Activated CD8-positive, alpha-beta T cell treated with anti-CD3 and anti-CD28 coated beads, Interleukin-2, amount 10 ng/mL, durations not matched to agents 7 days and 5 days (primary cell): Measurements from ENCODE around the gene NPIPB2. TPM values are rescaled to one million over a fixed set of nuclear protein-coding genes. Genes with fewer than 3 reads are reported as not detected.

Source experiments
- ATAC-seq: fragments of 150-1000 bp; cut with Tn5 transposase; one replicate; pipeline ENCODE4 v1.10.0; 2021; ENCODE audit warnings: moderate library complexity
- CTCF ChIA-PET: fragments of 350-600 bp; sonication (Branson Sonifier 250); formaldehyde crosslinking; loops from one replicate; lab custom pipeline; 2021; ENCODE audit warnings: antibody characterized with exemption; lab: Charles Lee
- POLR2A ChIA-PET: fragments of 350-600 bp; sonication (Branson Sonifier 250); formaldehyde crosslinking; loops from one replicate; lab custom pipeline; 2021; ENCODE audit warnings: antibody characterized with exemption; lab: Charles Lee
- DNase-seq: peaks from one replicate; pipeline ENCODE4 v3.0.0-alpha.2; 2020
- H3K27ac Mint-ChIP-seq: one replicate; pipeline ENCODE4 v1.8.0; 2021; ENCODE audit warnings: mild to moderate bottlenecking, mixed read lengths
- H3K27me3 Mint-ChIP-seq: one replicate; pipeline ENCODE4 v1.8.0; 2021; ENCODE audit warnings: low read depth, mixed read lengths
- H3K36me3 Mint-ChIP-seq: one replicate; pipeline ENCODE4 v1.8.0; 2021; ENCODE audit warnings: low read depth, mixed read lengths
- H3K4me1 Mint-ChIP-seq: one replicate; pipeline ENCODE4 v1.8.0; 2021; ENCODE audit warnings: low read depth, mixed read lengths
- H3K4me3 Mint-ChIP-seq: one replicate; pipeline ENCODE4 v1.8.0; 2021; ENCODE audit warnings: mild to moderate bottlenecking, mixed read lengths
- H3K9me3 Mint-ChIP-seq: one replicate; pipeline ENCODE4 v1.8.0; 2022; ENCODE audit warnings: mixed read lengths; ENCODE audit not compliant: insufficient read depth
- total RNA-seq, 2 experiments: library from RNA; stranded (reverse); gene quantifications; one replicate each; pipeline ENCODE4 v1.2.3, GENCODE V29; 2021

Gene NPIPB2
- total RNA-seq, 2 experiments from 2014 or later, result 12.0 to 17.9 TPM

DNA sequence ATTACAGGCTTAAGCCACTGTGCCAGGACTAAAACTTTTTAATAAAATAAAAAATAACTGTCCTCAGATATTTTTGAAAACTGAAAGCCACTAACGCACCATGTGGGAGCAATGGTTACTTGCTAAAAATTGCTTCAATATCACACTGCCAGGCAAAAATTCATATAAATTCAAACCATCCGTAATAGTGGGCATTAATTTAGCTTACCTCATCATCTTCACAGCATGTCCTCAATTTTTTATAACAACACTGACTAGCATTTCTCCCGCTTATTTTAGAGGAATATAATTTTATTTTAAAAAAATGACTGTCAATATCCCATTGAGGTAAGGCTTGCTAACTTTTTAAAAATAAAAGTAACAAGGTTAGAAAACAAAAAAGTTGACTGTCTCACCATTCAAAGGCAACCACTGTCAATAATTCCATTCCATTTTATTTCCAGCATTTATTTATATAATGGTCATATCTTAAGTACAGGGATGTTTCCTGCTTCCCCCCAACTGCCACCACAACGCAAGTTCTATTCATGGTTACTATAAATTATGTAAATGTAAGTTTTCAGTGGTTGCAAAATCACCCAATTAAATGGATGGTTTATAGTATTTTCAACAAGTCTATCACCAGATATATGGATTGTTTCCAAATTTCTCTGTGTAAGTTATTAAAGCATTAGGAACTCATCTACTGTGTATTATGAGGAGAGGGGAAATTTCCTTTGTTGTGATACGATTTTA lies 51.4 kb downstream of the NPIPB2 start:
- ChIA-PET POLR2A (no interaction called here), CTCF (no interaction called here)
- H3K4me1 Mint-ChIP-seq, result peaks cover 2% of the 10 kb centered on the region
- no peaks in the 10 kb centered on the region for H3K27me3 Mint-ChIP-seq
- no peak overlapping the region for H3K27ac Mint-ChIP-seq
- no peak for DNase-seq
- no peak for ATAC-seq
- H3K9me3 Mint-ChIP-seq, result no peaks in the 10 kb centered on the region
- peaks cover 45% of the 10 kb centered on the region for H3K36me3 Mint-ChIP-seq
- no peak overlapping the region for H3K4me3 Mint-ChIP-seq

DNA sequence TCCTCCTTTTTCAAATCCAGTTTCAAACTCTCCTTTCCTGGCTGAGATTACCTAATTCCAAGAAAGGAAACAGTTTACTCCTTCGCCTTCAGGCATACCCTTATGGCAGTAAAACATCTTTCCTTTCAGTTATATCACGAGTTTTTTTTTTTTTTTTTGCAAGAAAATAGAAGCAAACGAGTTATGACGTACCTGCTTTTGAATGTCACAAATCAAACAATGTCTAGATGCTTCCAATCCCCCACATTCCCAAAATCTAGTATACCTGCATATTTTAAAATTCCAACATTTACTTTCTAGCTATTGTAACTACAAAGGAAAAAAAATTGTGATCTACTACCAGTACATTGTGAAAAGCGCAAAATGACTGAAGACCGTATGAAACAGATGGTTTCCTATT lies 55.0 kb downstream of the NPIPB2 start:
- ATAC-seq, result no peak
- Mint-ChIP-seq H3K36me3 (peaks cover 48% of the 10 kb centered on the region), H3K27ac (peak overlapping the region; percentile 30), H3K4me3 (no peak overlapping the region), H3K4me1 (no peaks in the 10 kb centered on the region), H3K27me3 (no peaks in the 10 kb centered on the region), H3K9me3 (no peaks in the 10 kb centered on the region)
- ChIA-PET CTCF (no interaction called here), POLR2A (no interaction called here)
- no peak for DNase-seq

DNA sequence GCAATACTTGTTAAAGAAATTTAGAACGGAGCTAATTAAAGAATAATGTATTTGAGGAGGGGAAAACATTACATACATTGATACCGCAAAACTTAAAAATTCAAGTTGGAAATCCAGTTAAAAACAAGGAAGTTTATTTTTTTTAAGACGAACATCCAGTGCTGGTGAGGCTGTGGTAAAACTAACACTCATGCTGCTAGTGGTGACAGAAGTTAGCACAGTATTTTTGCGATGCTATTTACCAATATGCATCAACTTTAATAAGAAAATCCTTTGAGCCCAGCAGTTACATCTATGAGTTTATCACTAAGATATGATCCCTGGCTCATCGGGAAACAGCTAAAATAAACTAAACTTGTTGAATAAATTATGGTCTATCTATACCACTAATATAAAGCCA lies 57.8 kb downstream of the NPIPB2 start:
- H3K27me3 Mint-ChIP-seq, result no peaks in the 10 kb centered on the region
- H3K27ac Mint-ChIP-seq, result no peak overlapping the region
- no peaks in the 10 kb centered on the region for H3K4me1 Mint-ChIP-seq
- ATAC-seq, result no peak
- H3K36me3 Mint-ChIP-seq, result peaks cover 54% of the 10 kb centered on the region
- H3K9me3 Mint-ChIP-seq, result no peaks in the 10 kb centered on the region
- POLR2A ChIA-PET, result no interaction called here
- no peak for DNase-seq
- H3K4me3 Mint-ChIP-seq, result no peak overlapping the region
- CTCF ChIA-PET, result interaction anchor here (1.2 kb wide), 1 partner anchor 9 kb away, joined by 5 read pairs; no protein-coding TSS in a partner anchor

DNA sequence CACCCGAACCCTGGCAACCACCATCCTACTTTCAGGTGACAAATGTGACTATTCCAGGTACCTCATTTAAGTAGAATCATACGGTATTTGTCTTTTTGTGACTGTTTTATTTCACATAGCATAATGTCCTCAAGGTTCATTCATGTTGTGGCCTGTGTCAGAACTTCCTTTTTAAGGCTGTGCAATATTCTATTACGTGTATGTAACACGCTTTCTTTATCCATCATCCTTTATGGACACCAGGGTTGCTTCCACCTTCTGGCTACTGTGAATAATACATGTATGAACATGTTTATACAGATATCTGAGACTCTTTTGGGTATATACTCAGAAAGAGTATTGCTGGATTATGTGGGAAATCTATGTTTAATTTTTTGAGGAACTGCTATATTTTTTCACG lies 61.8 kb downstream of the NPIPB2 start:
- peaks cover 49% of the 10 kb centered on the region for H3K36me3 Mint-ChIP-seq
- CTCF ChIA-PET, result no interaction called here
- no peaks in the 10 kb centered on the region for H3K4me1 Mint-ChIP-seq
- no peaks in the 10 kb centered on the region for H3K9me3 Mint-ChIP-seq
- H3K4me3 Mint-ChIP-seq, result no peak overlapping the region
- ATAC-seq (no peak), DNase-seq (no peak)
- POLR2A ChIA-PET, result no interaction called here
- no peaks in the 10 kb centered on the region for H3K27me3 Mint-ChIP-seq
- no peak overlapping the region for H3K27ac Mint-ChIP-seq

DNA sequence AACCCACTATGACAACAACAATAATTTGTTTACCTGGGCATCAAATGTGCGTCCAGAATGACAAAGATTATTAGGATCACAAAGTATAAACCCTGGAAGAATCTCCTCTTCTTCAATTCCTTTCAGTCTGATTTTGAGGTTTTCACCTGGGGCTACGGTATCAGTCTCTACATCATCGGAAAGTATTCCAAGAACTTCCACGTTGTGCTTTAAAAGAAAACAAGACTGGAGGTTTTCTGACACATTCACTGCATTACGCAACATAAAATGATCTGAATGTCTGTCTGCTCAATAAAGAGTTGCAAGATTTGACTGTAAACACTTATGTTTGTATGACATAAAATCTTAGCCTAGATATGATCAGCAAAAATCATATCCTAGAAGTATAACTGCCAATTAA lies 64.5 kb downstream of the NPIPB2 start:
- Mint-ChIP-seq H3K4me1 (no peaks in the 10 kb centered on the region), H3K36me3 (peaks cover 52% of the 10 kb centered on the region), H3K27me3 (no peaks in the 10 kb centered on the region), H3K9me3 (no peaks in the 10 kb centered on the region), H3K4me3 (no peak overlapping the region), H3K27ac (no peak overlapping the region)
- DNase-seq (no peak), ATAC-seq (no peak)
- POLR2A ChIA-PET, result no interaction called here
- CTCF ChIA-PET, result interaction anchor here (1.4 kb wide), 1 partner anchor 9 kb away, joined by 3 read pairs; no protein-coding TSS in a partner anchor

Other genes with a start within 250 kb of the NPIPB2 start
- gene TXNDC11, start 199.2 kb downstream of the NPIPB2 start, total RNA-seq, result 10 to 100 TPM; 30.1 to 34.4 TPM
- gene ZC3H7A, start 144.8 kb downstream of the NPIPB2 start, total RNA-seq, result 10 to 100 TPM; 58.9 TPM
- gene RSL1D1, start 90.5 kb downstream of the NPIPB2 start, total RNA-seq, result 100 to 1,000 TPM; 156 to 158 TPM
- 100 to 1,000 TPM; 110 to 114 TPM for gene GSPT1, start 26.1 kb downstream of the NPIPB2 start, total RNA-seq
- gene TNFRSF17, start 23.2 kb upstream of the NPIPB2 start, total RNA-seq, result not detected
- gene SNX29, start 34.7 kb upstream of the NPIPB2 start, total RNA-seq, result 10 to 100 TPM; 15.4 to 18.5 TPM